ENCODE data around the gene FAM135A. TPM values are rescaled to one million over a fixed set of nuclear protein-coding genes. Genes with fewer than 3 reads are reported as not detected.
"Not testable (repeated sequence)": the region's sequence is repeated elsewhere in the genome, so short reads cannot be mapped to it uniquely, and the experiment has no call there.

The FAM135A gene
- total RNA-seq, 1 donor from 2014 or later = 33.4 TPM

DNA sequence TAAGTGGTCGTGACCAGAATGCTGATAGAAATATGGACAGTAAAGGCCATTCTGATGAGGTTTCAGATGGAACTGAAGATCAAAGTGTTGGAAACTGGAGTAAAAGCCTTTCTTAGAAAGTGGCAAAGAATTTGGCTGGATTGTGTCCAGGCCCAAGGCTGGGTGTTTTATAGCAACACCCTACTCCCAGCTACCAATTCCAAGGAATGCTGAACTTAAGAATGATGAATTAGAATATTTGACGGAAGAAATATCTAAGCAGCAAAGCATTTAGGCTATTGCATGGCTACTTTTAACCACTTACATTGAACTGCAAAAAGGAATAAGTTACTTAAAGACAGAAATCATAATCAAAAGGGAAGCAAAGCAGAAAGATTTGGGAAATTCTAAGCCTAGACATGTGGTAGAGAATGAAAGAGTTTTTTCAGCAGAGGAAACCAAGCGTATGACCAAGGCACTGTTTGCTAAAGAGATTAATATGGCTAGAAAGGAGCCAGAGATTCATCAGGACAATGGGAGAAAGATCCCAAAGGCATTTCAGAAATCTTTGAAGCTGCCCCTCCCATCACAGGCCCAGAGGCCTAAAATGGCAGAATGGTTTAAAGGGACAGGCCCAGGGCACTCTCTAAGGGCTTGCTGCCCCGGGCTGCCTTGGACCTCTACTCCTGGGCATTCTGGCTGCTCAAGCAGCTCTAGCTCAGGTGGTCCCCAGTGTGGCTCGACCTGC, 179.2 kb downstream of the FAM135A start:
- no peaks in the 10 kb centered on the region for H3K4me1 Mint-ChIP-seq (ENCODE audit: unreplicated experiment)
- no peak overlapping the region for H3K4me3 Mint-ChIP-seq
- TF ChIP-seq, protein P1, sequence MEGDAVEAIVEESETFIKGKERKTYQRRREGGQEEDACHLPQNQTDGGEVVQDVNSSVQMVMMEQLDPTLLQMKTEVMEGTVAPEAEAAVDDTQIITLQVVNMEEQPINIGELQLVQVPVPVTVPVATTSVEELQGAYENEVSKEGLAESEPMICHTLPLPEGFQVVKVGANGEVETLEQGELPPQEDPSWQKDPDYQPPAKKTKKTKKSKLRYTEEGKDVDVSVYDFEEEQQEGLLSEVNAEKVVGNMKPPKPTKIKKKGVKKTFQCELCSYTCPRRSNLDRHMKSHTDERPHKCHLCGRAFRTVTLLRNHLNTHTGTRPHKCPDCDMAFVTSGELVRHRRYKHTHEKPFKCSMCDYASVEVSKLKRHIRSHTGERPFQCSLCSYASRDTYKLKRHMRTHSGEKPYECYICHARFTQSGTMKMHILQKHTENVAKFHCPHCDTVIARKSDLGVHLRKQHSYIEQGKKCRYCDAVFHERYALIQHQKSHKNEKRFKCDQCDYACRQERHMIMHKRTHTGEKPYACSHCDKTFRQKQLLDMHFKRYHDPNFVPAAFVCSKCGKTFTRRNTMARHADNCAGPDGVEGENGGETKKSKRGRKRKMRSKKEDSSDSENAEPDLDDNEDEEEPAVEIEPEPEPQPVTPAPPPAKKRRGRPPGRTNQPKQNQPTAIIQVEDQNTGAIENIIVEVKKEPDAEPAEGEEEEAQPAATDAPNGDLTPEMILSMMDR (conservative IDR thresholded peaks at IDR 0.05) = no peak
- H3K27ac Mint-ChIP-seq = no peak overlapping the region
- H3K36me3 Mint-ChIP-seq = peaks cover 9% of the 10 kb centered on the region
- no peaks in the 10 kb centered on the region for H3K27me3 Mint-ChIP-seq
- no peaks in the 10 kb centered on the region for H3K9me3 Mint-ChIP-seq
- no peak for DNase-seq (ENCODE audit: extremely low spot score, unreplicated experiment)

DNA sequence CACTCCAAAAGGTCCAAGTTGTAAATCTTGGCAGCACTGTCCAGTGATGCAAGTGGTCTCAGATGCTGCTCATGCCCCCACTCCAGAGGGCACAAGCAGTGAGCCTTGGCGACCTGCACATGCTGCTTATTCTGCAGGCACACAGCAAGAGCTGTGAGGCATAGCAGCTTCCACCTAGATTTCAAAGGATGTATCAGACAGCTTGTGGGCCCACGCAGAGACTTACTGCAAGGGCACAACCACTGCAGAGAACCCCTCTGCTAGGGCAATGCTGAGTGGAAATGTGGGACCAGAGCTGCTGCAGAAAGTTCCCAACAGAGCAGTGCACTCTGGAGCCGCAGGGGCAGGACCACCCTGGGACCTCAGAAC, 179.8 kb downstream of the FAM135A start:
- Mint-ChIP-seq H3K9me3 (no peaks in the 10 kb centered on the region), H3K27ac (no peak overlapping the region), H3K36me3 (peaks cover 9% of the 10 kb centered on the region), H3K27me3 (no peaks in the 10 kb centered on the region), H3K4me3 (no peak overlapping the region), H3K4me1 (ENCODE audit: unreplicated experiment) (no peaks in the 10 kb centered on the region)
- DNase-seq (ENCODE audit: extremely low spot score, unreplicated experiment) = no peak
- TF ChIP-seq, protein P1 (conservative IDR thresholded peaks at IDR 0.05) = no peak

DNA sequence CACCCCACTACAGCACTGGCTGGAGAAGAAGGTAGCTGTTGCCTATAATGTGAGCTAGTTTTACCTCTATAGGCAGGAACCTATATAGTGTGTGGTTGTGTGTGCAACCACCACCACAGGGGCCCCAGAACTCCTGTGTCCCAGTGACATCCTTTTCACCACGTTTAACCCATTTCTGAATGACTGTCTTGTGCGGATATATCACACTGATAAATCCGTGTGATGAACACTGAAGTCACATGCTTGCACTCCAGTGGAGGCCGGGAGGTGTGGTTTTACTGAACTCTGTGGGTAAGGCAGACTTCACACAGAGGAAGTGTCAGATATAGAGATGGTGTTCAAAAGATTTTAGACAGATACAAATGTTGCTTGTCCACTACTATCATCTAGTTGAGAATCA, 185.9 kb downstream of the FAM135A start:
- Mint-ChIP-seq H3K9me3 (peaks cover 8% of the 10 kb centered on the region), H3K4me1 (ENCODE audit: unreplicated experiment) (no peaks in the 10 kb centered on the region)

DNA sequence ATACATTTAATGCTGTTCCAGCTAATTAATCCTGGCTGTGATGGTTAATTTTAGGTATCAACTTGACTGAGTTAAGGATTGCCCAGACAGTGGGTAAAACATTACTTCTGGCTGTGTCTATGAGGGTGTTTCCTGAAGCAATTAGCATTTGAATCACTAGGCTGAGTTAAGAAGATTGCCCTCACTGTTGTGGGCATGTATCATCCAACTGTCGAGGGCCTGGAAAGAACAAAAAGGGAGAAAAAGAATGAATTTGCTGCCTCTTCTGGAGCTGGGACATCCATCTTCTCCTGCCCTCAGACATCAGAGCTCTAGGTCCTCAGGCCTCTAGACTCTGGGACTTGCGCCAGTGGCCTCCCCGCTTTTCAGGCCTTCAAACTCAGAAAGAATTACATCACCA, 187.7 kb downstream of the FAM135A start:
- H3K4me3 Mint-ChIP-seq = no peak overlapping the region
- TF ChIP-seq, protein P1 (conservative IDR thresholded peaks at IDR 0.05) = no peak
- DNase-seq (ENCODE audit: extremely low spot score, unreplicated experiment) = no peak
- no peak overlapping the region for H3K27ac Mint-ChIP-seq
- no peaks in the 10 kb centered on the region for H3K36me3 Mint-ChIP-seq
- no peaks in the 10 kb centered on the region for H3K4me1 Mint-ChIP-seq (ENCODE audit: unreplicated experiment)
- H3K9me3 Mint-ChIP-seq = peaks cover 13% of the 10 kb centered on the region
- no peaks in the 10 kb centered on the region for H3K27me3 Mint-ChIP-seq

More for the DNA sequence above, 185.9 kb downstream of the FAM135A start:
- Mint-ChIP-seq H3K27me3 (no peaks in the 10 kb centered on the region), H3K27ac (no peak overlapping the region), H3K36me3 (no peaks in the 10 kb centered on the region), H3K4me3 (no peak overlapping the region)
- no peak for DNase-seq (ENCODE audit: extremely low spot score, unreplicated experiment)
- TF ChIP-seq, protein P1 (conservative IDR thresholded peaks at IDR 0.05) = no peak

DNA sequence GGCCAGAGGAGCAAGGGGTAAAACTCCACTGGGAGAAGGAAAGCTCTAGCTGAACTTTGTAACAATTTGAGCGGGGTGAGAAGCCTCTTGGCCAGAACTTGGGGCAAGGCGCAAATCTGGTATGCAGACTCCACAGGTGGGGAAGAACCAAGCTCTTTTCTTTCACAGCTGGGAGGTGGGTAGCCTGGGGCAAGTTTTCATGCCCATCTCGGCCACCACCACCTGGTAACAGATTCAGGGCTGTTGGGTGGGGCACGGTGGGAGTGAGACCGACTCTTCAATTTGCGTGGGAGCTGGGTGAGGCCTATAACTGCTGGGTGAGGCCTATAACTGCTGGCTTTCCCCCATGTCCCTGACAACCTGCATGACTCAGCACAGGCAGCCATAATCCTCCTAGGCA, 190.9 kb downstream of the FAM135A start:
- Mint-ChIP-seq H3K36me3 (no peaks in the 10 kb centered on the region), H3K4me1 (ENCODE audit: unreplicated experiment) (no peaks in the 10 kb centered on the region), H3K27me3 (no peaks in the 10 kb centered on the region), H3K9me3 (peaks cover 13% of the 10 kb centered on the region), H3K27ac (no peak overlapping the region), H3K4me3 (no peak overlapping the region)
- no peak for DNase-seq (ENCODE audit: extremely low spot score, unreplicated experiment)
- TF ChIP-seq, protein P1 (conservative IDR thresholded peaks at IDR 0.05) = no peak

DNA sequence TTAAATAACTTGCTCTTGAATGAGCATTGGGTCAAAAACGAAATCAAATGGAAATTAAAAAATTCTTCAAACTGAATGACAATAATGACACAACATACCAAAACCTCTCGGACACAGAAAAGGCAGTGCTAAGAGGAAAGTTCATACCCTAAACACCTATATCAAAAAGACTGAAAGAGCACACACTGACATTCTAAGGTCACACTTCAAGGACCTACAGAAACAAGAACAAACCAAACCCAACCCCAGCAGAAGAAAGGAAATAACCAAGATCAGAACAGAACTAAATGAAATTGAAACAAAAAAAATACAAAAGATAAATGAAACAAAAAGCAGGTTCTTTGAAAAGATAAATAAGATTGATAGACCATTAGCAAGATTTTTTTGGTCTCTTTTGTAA, 194.1 kb downstream of the FAM135A start:
- H3K4me1 Mint-ChIP-seq (ENCODE audit: unreplicated experiment); H3K27ac Mint-ChIP-seq; H3K36me3 Mint-ChIP-seq; DNase-seq (ENCODE audit: extremely low spot score, unreplicated experiment); H3K27me3 Mint-ChIP-seq; H3K4me3 Mint-ChIP-seq: not testable (repeated sequence)
- peaks cover 13% of the 10 kb centered on the region for H3K9me3 Mint-ChIP-seq

DNA sequence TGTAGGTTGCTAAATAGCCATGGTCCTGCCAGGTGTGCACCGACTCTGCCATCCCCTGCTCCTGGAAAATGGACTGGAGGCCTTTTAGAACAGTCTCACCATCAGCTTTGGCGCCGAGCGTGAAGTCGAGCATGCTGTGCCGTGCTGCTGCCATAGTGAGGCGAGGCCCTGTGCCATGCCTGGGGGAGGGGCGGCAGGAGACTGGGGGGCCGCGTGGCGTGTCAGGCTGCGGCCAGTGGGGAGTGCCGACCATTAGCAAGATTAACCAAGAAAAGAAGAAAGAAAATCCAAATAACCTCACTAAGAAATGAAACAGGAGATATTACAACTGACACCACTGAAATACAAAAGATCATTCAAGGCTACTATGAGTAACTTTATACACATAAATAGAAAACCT, 195.9 kb downstream of the FAM135A start:
- H3K27me3 Mint-ChIP-seq, H3K27ac Mint-ChIP-seq: not testable (repeated sequence)

More for the DNA sequence above, 195.9 kb downstream of the FAM135A start:
- H3K36me3 Mint-ChIP-seq; DNase-seq (ENCODE audit: extremely low spot score, unreplicated experiment); H3K4me1 Mint-ChIP-seq (ENCODE audit: unreplicated experiment); H3K9me3 Mint-ChIP-seq; H3K4me3 Mint-ChIP-seq: not testable (repeated sequence)

All from type B pancreatic cell (in vitro differentiated cells).